Vagina (tissue), 2 donors: ENCODE results near the gene PRG3. TPM values are rescaled to one million over a fixed set of nuclear protein-coding genes. Genes with fewer than 3 reads are reported as not detected.

ENCODE experiments used
- DNase-seq, 2 donors: peaks; one replicate each; pipeline ENCODE4 v3.0.0-alpha.2; 2017; ENCODE audit errors: extremely low spot score in 2 of 2
- H3K27ac ChIP-seq: fragments of 200-600 bp; sonication (generic); one replicate; pipeline ENCODE4 v1.5.1; 2019
- H3K27me3 ChIP-seq: fragments of 200-600 bp; sonication (generic); one replicate; pipeline ENCODE4 v1.5.1; 2019
- H3K36me3 ChIP-seq, 2 donors: fragments of 200-600 bp; sonication (generic); one replicate each; pipeline ENCODE4 v1.5.1; 2017 to 2019
- H3K4me1 ChIP-seq: fragments of 200-600 bp; sonication (generic); one replicate; pipeline ENCODE4 v1.5.1; 2019
- H3K4me3 ChIP-seq, 2 donors: fragments of 200-600 bp; sonication (generic); 1 replicate in 1 of 2; 2 replicates in 1 of 2; pipeline ENCODE4 v1.5.1; 2016 to 2019
- H3K9me3 ChIP-seq: fragments of 200-600 bp; sonication (generic); one replicate; pipeline ENCODE4 v1.5.1; 2019
- CTCF ChIP-seq, 3 experiments: fragments of 450-650 bp in 2 of 3; fragments of 200-600 bp in 1 of 3; sonication (generic) in 1 of 3; IDR thresholded peaks; one replicate each; pipeline ENCODE4 v1.5.1; 2017 to 2019; ENCODE audit warnings: antibody characterized with exemption in 3 of 3, mild to moderate bottlenecking in 2 of 3, moderate library complexity in 2 of 3
- POLR2A ChIP-seq, 2 donors: fragments of 450-650 bp; IDR thresholded peaks; one replicate each; pipeline ENCODE4 v1.6.1; 2017; ENCODE audit warnings: antibody characterized with exemption in 2 of 2, mild to moderate bottlenecking in 2 of 2, moderate library complexity in 2 of 2
- POLR2AphosphoS5 ChIP-seq, 2 donors: sonication (generic); formaldehyde crosslinking; IDR thresholded peaks; one replicate each; pipeline ENCODE4 v1.9.0; 2017; ENCODE audit warnings: antibody characterized with exemption in 2 of 2, mild to moderate bottlenecking in 2 of 2, low read depth in 1 of 2; ENCODE audit not compliant: insufficient read depth in 1 of 2
- intact Hi-C: fragments of 100-400 bp; cut with DNase I; formaldehyde crosslinking; loops from one replicate; pipeline ENCODE4 v1.15.1; 2023
- total RNA-seq: library from RNA; depleted of rRNA; stranded (reverse); fragments of >200 nt; gene quantifications from one replicate; pipeline ENCODE4 v1.2.3, GENCODE V29; 2016

The PRG3 gene
- total RNA-seq, 1 donor from 2014 or later: not detected

- intact Hi-C loops: no loop called here
- TF ChIP-seq CTCF (IDR thresholded peaks at IDR 0.05) (no peak), POLR2AphosphoS5 (IDR thresholded peaks at IDR 0.05; ENCODE audit: insufficient read depth in 1 of 2, low read depth in 1 of 2) (no peak), POLR2A (IDR thresholded peaks at IDR 0.05) (no peak)
These were observed 10.7 kb downstream of the PRG3 start for GRCh38 chr11:57370251-57370650.

DNA sequence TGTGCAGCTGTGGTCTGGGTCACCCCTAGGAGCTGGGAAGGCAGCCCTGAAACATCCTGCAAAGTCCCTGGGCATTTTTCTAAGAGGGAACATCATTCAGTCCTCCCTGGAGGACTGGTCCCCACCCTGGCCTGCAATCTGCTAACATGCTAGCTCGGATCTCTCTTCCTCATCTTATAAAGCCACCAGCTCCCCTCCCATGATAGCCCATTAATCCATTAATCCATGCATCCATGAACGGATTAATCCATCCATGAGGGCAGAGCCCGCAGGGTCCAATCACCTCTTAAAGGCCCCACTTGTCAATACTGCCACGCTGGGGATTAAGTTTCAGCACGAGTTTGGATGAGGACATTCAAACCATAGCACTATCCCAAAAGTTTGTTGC is 12.1 kb downstream of the PRG3 start:
- H3K36me3 ChIP-seq: no peaks in the 10 kb centered on the region
- no peak for DNase-seq
- TF ChIP-seq CTCF (IDR thresholded peaks at IDR 0.05) (no peak), POLR2AphosphoS5 (IDR thresholded peaks at IDR 0.05; ENCODE audit: insufficient read depth in 1 of 2, low read depth in 1 of 2) (no peak), POLR2A (IDR thresholded peaks at IDR 0.05) (no peak)

More at GRCh38 chr11:57370251-57370650, 10.7 kb downstream of the PRG3 start:
- Histone ChIP-seq H3K27me3 (no peaks in the 10 kb centered on the region), H3K36me3 (no peaks in the 10 kb centered on the region), H3K4me3 (no peak overlapping the region), H3K4me1 (no peaks in the 10 kb centered on the region), H3K27ac (no peak overlapping the region), H3K9me3 (no peaks in the 10 kb centered on the region)
- DNase-seq: no peak

GRCh38 chr11:57368106-57368844 is 12.7 kb downstream of the PRG3 start:
- no peaks in the 10 kb centered on the region for H3K9me3 ChIP-seq
- TF ChIP-seq POLR2A (IDR thresholded peaks at IDR 0.05): no peak
- TF ChIP-seq CTCF (IDR thresholded peaks at IDR 0.05): no peak
- no peak for TF ChIP-seq POLR2AphosphoS5 (IDR thresholded peaks at IDR 0.05; ENCODE audit: insufficient read depth in 1 of 2, low read depth in 1 of 2)
- no peak for DNase-seq
- intact Hi-C loops: no loop called here
- no peaks in the 10 kb centered on the region for H3K36me3 ChIP-seq
- H3K4me1 ChIP-seq: no peaks in the 10 kb centered on the region
- H3K27ac ChIP-seq: no peak overlapping the region
- H3K4me3 ChIP-seq: no peak overlapping the region
- H3K27me3 ChIP-seq: no peaks in the 10 kb centered on the region

More for the DNA sequence above, 12.1 kb downstream of the PRG3 start:
- no peaks in the 10 kb centered on the region for H3K4me1 ChIP-seq
- H3K4me3 ChIP-seq: no peak overlapping the region
- H3K27ac ChIP-seq: no peak overlapping the region
- H3K9me3 ChIP-seq: no peaks in the 10 kb centered on the region
- intact Hi-C loops: no loop called here
- no peaks in the 10 kb centered on the region for H3K27me3 ChIP-seq

GRCh38 chr11:57364851-57365660 is 15.9 kb downstream of the PRG3 start:
- Histone ChIP-seq H3K36me3 (no peaks in the 10 kb centered on the region), H3K4me1 (no peaks in the 10 kb centered on the region), H3K27me3 (no peaks in the 10 kb centered on the region), H3K4me3 (no peak overlapping the region), H3K27ac (no peak overlapping the region), H3K9me3 (no peaks in the 10 kb centered on the region)
- no peak for DNase-seq
- TF ChIP-seq POLR2AphosphoS5 (IDR thresholded peaks at IDR 0.05; ENCODE audit: insufficient read depth in 1 of 2, low read depth in 1 of 2) (no peak), CTCF (IDR thresholded peaks at IDR 0.05) (no peak), POLR2A (IDR thresholded peaks at IDR 0.05) (no peak)
- intact Hi-C loops: no loop called here
